IPS-18c (cell line): ENCODE measurements around the gene ASTN2.

ENCODE experiments used
- H3K4me3 ChIP-seq: 2 replicates; pipeline ENCODE4 v1.7.0; 2013; ENCODE audit warnings: low read depth, mild to moderate bottlenecking, low read length, moderate library complexity; ENCODE audit not compliant: insufficient read depth
- H3K9me3 ChIP-seq: one replicate; pipeline ENCODE4 v1.6.1; 2013; ENCODE audit warnings: mild to moderate bottlenecking, low read length, moderate library complexity; ENCODE audit not compliant: control insufficient read depth, insufficient read depth

Gene ASTN2

DNA sequence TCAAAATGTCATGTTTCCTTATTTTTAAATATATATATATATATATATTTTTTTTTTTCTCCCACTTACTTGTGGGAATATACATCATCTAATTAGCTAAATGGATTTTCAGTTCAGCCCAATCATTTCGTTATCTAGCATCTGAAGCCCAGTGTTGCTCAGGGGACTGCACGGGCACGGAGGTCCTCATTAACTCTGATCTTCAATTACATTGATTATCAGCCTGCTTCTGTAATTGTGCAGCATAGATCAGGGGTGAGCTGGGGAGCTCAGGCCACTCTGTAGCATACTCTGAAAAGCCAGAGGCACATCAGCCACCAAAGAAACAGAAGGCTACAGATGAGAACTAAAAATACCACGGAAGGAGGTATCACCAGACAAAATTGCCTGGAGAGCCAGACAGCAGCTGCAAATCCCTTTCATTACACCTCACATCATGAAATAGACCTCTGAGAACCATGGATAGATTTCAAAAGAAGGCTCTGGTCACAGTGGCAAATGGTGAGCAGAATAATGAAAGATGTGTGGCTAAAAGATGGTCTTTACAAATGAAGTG lies 401.3 kb downstream of the ASTN2 start:
- no peaks in the 10 kb centered on the region for H3K9me3 ChIP-seq
- no peak overlapping the region for H3K4me3 ChIP-seq

DNA sequence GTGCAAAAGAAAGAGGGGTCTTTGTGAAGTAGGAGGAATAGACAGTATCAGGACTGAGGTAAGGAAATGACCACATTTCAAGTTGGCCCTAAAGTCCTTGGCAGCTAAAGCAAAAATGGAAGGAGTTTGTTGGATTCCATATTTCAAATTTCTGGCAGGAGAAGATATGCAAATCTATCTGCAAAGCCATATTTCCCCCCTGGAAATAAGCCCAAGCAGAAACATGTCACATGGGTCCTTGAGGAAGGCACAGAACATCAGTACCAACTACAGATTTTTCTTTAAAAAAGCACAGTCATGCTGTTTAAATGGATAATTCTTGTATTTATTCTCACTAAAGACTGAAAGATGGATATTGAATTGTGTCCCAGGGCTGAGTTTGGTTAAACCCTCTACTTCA lies 404.8 kb downstream of the ASTN2 start:
- no peaks in the 10 kb centered on the region for H3K9me3 ChIP-seq
- H3K4me3 ChIP-seq = no peak overlapping the region

DNA sequence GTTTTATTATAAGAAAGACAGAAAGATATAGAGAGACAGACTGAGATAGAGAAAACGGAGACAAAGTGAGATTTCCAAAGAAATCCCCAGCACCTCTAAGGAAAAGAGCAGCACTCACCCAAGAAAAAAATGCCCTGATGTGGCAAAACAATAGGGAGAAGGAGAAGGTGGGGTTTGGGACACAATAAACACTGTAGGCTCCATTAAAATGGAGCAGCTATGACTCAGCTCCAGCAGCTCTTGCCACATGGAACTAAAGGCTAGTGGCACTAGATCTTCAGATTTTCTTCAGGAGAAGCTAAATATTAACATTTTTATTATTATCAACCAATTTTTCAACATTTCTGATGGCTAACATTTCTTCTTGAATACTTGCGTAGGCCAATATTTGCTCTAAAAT lies 406.0 kb downstream of the ASTN2 start:
- H3K4me3 ChIP-seq = no peak overlapping the region
- no peaks in the 10 kb centered on the region for H3K9me3 ChIP-seq

DNA sequence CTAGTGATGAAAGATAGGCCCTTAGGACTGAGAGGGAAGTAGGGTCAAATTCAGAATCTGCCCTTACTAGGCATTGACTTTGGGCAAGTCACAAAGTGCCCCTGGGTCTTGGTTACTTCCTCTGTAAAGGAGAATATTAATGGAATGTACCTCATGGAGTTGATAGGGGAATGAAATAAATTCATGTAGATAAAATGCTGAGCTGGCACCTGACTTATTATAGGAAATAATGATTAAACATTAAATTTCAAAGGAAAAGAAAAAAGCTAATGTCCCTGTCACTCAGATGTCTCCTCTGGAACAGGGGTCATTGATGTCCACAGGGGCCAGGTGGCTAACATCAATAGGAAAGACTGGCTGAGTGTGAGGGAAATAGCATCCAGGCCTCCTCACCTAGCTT lies 406.4 kb downstream of the ASTN2 start:
- no peaks in the 10 kb centered on the region for H3K9me3 ChIP-seq
- no peak overlapping the region for H3K4me3 ChIP-seq

DNA sequence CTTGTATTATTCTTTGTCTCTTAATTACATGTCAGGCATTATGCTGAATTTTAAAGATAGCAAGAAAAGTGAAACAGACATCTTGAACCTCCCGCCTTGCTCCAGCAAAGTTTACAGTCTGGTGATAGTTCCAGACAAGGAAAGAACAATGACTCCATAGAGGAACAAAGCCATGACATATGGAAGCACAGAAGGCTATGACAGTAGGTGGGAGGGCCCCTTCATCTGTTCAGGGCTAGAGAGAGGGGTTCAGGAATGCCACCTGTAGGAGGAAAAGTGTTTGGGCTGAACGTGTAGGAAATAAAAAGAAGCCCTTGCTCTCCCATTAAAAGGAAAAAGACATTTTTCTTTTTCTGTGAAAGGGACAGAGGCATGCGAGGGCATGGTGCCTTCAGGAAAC lies 412.2 kb downstream of the ASTN2 start:
- H3K9me3 ChIP-seq = no peaks in the 10 kb centered on the region

DNA sequence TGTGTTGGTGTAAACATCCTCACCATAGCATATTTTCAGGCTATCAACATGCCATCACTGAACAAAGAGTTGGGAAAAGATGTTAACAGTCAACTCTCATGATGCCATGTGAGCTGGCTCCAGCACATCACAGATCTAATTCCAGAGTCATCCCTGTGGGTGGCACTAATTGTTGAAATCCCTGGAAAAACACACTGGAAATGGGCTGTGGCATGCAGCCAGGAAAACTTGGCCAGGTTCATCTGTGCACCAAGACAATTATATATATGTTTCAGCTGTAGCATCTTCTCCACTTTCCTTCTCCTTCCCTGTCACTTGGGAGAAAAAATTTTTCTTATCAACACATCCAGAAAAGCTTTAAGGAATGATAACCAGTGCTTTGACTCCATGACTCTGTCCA lies 414.0 kb downstream of the ASTN2 start:
- H3K9me3 ChIP-seq = no peaks in the 10 kb centered on the region

More for the DNA sequence above, 412.2 kb downstream of the ASTN2 start:
- H3K4me3 ChIP-seq = no peak overlapping the region

DNA sequence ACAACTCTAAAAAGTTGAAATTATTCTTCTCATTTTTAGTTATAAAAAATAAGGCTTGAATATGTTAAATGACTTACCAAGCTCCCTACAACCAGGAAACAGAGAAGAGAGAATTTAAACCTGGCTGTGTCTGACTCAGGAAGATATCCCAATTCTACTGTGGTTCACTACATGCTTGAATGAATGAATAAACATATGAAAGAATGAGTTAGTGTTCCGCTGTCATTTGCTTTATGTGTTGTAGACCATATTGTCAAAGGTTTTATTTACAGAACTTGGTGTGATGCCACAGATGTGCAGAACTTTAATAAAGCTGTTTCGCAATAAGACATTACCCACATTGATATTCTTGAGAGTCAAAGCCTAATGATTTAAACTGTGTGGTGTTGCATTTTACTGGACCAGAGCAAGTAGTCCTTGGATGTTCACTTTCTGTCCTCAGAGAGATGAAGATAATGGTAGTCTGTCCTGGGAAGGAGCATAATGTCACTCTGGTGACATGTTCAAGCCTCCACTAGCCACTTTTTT lies 414.6 kb downstream of the ASTN2 start:
- Histone ChIP-seq H3K4me3 (no peak overlapping the region), H3K9me3 (no peaks in the 10 kb centered on the region)

More for the DNA sequence above, 414.0 kb downstream of the ASTN2 start:
- H3K4me3 ChIP-seq = no peak overlapping the region

DNA sequence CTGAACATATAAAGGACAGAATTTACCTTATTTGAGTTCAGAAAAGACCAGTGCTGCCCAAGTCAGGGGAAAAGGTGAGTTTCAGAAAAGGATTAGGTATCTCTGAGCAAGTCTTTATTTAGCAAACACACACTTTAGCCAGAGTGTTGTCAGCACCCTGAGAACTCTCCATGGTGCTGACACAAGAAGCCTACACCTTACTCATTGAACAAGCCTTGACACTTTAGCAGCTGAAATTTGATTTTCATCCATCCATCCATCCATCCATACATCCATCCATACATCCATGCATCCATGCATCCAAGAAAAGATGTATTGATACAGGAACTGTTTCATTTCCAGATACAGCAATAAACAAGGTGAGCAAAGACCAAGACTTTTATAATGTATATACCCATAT lies 416.6 kb downstream of the ASTN2 start:
- H3K9me3 ChIP-seq = no peaks in the 10 kb centered on the region
- no peak overlapping the region for H3K4me3 ChIP-seq

DNA sequence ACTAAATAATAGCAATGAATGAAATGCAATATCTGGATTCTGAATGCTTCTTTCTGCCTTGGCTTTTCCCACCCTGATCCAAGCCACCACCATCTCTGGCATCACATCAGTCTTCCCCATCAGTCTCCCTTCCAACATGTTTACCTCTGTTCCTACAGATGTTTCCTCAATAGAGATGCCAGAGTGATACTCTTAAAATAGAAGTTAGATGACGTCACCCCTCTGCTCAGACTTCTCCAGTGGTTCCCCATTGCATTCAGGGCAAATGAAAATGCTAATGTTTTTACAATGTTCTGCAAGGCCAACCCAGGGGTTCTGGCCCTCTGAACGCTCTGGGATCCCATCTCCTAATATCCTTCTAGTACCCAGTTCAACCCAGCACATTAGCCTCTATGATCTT lies 422.0 kb downstream of the ASTN2 start:
- no peaks in the 10 kb centered on the region for H3K9me3 ChIP-seq
- no peak overlapping the region for H3K4me3 ChIP-seq

DNA sequence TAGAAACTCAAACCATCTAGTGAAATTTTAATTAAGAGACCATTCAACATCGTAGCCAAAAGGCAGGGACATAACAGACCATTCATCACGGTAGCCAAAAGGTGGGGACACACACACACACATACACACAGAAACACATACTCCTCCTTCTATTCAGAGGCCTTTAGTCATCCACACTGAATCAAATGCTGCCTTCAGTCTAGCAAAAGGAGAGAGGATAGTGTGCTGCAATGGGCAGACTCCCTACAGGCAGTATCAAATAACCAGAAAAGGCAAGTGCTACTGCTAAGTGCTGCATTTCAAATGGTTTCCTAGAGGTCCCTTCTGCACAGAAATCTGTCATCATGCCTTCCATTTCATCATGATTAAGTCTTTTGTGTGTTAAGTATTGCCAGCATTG lies 423.8 kb downstream of the ASTN2 start:
- H3K9me3 ChIP-seq = no peaks in the 10 kb centered on the region
- no peak overlapping the region for H3K4me3 ChIP-seq

DNA sequence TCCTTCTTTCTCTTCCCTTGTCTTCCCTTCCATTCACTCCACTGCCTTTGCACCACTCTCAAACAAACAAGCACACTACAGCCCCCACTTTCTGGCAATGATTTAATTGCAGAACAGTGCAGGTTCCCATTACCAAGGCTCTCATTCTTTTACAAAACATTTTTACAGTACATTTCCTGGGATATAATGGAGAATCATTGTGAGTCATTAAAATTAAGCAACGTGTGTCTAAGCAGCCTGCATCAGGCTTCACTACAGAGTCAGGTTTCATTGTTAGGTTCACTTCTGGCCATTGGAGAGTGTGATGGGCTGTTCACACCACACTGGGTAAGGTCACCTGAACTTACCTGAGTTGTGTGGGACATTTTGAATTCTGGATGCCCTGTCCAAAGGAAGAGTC lies 424.3 kb downstream of the ASTN2 start:
- no peaks in the 10 kb centered on the region for H3K9me3 ChIP-seq
- no peak overlapping the region for H3K4me3 ChIP-seq

DNA sequence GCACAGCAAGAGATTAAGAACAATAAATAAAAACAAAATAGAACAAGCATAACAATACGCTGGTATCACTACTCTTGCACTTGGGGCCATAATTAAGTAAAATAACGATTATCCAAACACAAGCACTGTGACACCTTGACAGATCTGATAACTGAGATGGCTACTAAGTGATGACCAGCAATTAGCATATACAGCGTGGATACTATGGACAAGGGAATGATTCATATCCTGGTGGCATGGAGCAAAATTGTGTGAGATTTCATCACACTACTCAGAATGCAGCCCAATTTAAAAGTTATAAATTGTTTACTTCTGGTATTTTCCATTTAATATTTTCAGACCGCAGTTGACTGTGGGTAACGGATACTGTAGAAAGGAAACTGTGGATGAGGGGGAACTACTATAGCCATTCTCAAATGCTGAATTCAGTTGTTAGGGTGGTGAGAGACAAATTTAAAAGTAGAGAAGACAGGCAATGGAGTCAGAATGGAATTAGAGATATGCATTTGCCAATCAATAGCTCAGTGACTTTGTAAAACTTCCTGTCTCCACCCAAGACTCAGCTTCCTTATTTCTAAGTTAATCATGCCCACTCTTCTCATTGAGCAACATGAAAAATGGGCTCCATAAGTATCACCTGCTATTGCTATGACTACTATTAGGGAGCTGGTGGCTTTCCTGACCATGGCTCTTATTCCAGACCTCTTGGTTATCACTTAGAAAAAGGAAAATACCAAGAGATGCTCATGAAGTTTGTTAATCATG lies 427.0 kb downstream of the ASTN2 start:
- H3K9me3 ChIP-seq = no peaks in the 10 kb centered on the region
- no peak overlapping the region for H3K4me3 ChIP-seq

DNA sequence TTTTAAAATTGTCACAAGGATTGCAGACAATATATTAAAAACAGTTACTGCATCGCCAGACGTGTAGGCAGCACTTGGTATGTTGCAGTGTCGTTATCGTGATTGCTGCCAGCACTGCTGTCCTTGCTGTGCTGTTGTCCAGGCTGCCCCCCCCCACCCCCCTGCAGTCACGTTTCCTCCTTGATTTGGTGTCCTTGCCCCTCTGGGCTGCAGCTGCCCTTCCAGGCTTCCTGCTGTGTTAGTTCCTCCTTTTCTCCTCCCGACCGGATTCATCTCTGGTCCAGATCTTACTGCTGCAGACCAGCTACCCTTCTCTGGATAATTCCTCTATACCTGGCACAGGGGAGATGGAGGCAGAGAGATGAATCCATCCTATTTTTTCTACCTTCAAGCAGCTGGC lies 428.8 kb downstream of the ASTN2 start:
- Histone ChIP-seq H3K4me3 (no peak overlapping the region), H3K9me3 (no peaks in the 10 kb centered on the region)

DNA sequence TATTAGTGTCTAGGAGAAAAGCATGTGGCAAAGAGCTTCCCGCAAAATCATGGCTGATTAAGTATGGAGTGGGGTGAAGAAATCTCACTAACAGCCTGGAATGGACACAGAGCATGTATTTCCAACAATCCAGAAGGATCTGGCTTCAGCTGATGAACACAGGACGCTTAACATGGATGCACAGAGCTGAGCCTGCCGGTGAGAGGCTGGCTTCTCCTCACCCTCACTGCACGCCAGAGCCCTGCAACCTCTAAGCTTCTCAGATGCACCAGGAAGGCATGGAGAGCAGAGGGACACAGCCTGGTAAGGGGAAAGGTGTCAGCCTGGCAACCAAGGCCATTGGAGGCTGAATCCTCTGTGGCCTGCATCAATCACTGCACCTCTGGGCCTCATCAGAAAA lies 429.3 kb downstream of the ASTN2 start:
- Histone ChIP-seq H3K4me3 (no peak overlapping the region), H3K9me3 (no peaks in the 10 kb centered on the region)

DNA sequence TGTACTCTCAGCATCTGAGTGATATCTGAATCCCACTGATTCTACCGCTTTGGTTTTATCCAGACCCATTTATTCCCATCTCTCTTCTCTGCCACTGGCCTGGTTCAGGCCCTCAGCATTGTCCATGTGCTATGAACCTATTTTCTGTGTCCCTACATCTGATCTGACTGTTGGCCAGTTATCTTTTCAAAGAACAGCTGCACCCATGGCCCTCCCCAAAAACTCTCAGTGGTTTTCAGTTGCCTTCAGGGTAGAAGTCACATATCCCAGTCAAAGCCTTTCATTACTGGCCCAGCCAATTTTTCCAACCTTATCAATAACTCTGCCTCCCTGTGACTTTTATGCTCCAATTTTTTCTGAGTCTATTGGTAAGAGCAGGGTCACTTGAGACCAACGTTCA lies 430.7 kb downstream of the ASTN2 start:
- Histone ChIP-seq H3K9me3 (no peaks in the 10 kb centered on the region), H3K4me3 (no peak overlapping the region)

DNA sequence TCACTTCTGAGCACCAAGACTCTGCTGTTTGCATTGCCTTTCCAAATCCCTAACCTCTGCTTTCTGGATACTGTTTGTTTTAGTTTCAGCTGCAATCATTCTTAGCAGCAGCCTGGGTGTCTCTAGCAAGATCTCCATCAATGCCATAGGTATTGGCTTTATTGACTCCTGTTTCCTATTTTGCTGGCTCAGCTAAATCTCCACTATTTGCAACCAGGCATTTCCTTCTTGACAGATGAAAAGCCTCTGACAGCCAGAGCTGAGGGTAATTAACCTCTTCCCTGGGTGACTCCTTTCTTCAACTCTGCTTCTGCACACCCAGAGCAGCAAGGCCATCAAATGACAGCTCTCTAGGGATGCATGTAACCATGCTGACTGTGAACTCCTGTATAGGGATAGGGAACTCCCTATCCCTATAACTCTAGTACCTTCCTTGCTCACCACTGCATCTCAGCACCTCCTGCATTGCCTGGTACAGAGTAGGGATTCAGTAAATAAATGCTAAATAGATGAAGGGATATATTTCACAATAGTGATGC lies 434.2 kb downstream of the ASTN2 start:
- no peaks in the 10 kb centered on the region for H3K9me3 ChIP-seq
- no peak overlapping the region for H3K4me3 ChIP-seq

DNA sequence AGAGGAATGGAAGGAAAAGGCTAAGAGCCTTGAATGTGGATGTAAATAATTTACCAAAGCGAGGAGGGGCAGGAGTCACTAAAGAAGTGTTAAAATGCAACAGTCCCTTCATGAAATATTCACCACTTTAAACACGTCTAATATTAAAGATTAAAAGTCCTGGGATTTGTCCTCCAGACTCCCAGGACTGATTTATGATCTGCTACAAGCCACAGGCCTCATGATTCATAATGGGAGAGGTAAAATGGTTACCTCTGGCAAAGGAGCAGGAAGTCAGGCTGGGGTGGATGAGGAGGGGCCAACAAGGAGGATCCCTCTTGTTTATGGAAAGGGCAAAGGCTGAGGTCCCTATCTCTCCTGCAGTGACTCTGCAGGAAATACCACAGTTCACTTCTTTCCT lies 435.4 kb downstream of the ASTN2 start:
- H3K9me3 ChIP-seq = no peaks in the 10 kb centered on the region

DNA sequence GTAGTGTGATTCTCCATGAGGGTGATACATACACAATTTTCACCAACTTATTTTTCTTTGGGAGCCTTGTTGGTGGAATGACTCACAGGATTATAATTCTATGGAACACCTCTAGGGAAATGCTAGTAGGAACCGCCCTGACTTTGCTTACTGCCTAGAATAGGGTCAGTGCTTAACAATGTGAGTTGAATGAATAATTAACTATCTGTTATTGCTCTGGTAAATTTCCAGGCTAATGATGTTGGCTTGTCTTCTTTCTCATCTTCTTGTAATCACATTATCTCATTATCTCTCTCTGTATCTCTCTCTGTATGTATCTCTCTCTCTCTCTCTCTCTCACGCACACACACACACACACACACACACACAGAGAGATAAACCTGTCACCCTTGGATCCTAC lies 436.7 kb downstream of the ASTN2 start:
- Histone ChIP-seq H3K4me3 (no peak overlapping the region), H3K9me3 (no peaks in the 10 kb centered on the region)

More for the DNA sequence above, 435.4 kb downstream of the ASTN2 start:
- H3K4me3 ChIP-seq = no peak overlapping the region
